Right hindlimb (tissue), 1 donor: ENCODE results near the gene BSPRY.
"Not testable (repeated sequence)": the region's sequence is repeated elsewhere in the genome, so short reads cannot be mapped to it uniquely, and the experiment has no call there.

Experiments used
- DNase-seq: peaks from one replicate; pipeline ENCODE4 v3.0.0-alpha.2; 2018

BSPRY gene

GRCh38 chr9:113398796-113399195 is 49.5 kb downstream of the BSPRY start:
- no peak for DNase-seq

- DNase-seq = no peak
Measured at GRCh38 chr9:113399646-113400200, 50.4 kb downstream of the BSPRY start.

- peak; percentile 99 for DNase-seq
Measured at GRCh38 chr9:113401027-113401792, 51.9 kb downstream of the BSPRY start, which contains the start of gene ALAD. Gene ALAD, minus strand, starts transcription at chr9:113401284. Its CDS starts 7,725 bp downstream, at chr9:113393559.

GRCh38 chr9:113403646-113404045 is 54.3 kb downstream of the BSPRY start:
- no peak for DNase-seq

- not testable (repeated sequence) for DNase-seq
Measured at GRCh38 chr9:113406353-113406752, 57.0 kb downstream of the BSPRY start.

GRCh38 chr9:113406873-113407511 is 57.7 kb downstream of the BSPRY start:
- DNase-seq = peak; percentile 78

GRCh38 chr9:113409481-113409880 is 60.1 kb downstream of the BSPRY start:
- no peak for DNase-seq

- no peak for DNase-seq
Measured at GRCh38 chr9:113409883-113410206, 60.5 kb downstream of the BSPRY start.

- DNase-seq = peak; percentile 97
Measured at GRCh38 chr9:113410207-113410864, 61.0 kb downstream of the BSPRY start, which contains the start of the genes C9orf43 and POLE3. Gene C9orf43, plus strand, starts transcription at chr9:113410747. Its CDS starts 2,747 bp downstream, at chr9:113413494. Gene POLE3, minus strand, starts transcription at chr9:113410675. Its CDS starts 382 bp downstream, at chr9:113410293.

- DNase-seq = no peak
Measured at GRCh38 chr9:113416149-113416721, 66.9 kb downstream of the BSPRY start.

- DNase-seq = no peak
Measured at GRCh38 chr9:113417370-113417769, 68.0 kb downstream of the BSPRY start.
